Measurements from ENCODE around the gene SGMS1.

SGMS1 gene

DNA sequence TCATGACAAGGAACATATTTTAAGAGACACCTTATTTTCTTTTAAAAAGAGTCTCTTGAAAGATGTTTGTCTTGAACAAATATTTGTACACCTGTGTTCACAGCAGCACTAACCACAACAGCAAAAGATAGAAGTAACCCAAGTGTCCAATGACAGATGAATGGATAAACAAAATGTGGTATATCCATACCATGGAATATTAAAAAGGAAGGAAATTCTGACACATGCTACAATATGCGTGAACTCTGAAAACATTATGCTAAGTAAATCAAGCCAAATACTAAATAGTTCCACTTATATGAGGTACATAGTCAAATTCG, 17.8 kb downstream of the SGMS1 start:
- DNase-seq, result no peak

GRCh38 chr10:50605269-50605950, 18.3 kb downstream of the SGMS1 start:
- peak; percentile 28 for DNase-seq

DNA sequence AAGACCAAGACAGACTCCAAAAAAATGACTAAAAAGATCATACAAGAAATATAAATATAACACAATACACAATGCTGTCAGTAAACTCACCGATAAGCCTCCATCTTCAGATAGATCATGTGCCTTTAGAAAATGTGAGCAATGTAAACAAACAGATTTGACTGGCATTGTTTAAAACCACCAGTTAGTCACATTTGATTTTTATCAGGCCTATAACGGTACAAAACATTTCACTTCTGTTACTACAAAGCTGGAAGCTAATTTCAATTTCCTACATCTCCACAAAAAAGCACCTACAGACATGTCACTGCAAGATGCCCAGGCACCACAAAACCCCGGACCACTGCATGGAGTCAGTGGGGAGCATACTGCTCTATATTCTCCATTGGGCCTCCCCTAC, 18.9 kb downstream of the SGMS1 start:
- DNase-seq, result peak; percentile 16

- DNase-seq, result no peak
Measured at GRCh38 chr10:50604049-50604640, 19.6 kb downstream of the SGMS1 start.

DNA sequence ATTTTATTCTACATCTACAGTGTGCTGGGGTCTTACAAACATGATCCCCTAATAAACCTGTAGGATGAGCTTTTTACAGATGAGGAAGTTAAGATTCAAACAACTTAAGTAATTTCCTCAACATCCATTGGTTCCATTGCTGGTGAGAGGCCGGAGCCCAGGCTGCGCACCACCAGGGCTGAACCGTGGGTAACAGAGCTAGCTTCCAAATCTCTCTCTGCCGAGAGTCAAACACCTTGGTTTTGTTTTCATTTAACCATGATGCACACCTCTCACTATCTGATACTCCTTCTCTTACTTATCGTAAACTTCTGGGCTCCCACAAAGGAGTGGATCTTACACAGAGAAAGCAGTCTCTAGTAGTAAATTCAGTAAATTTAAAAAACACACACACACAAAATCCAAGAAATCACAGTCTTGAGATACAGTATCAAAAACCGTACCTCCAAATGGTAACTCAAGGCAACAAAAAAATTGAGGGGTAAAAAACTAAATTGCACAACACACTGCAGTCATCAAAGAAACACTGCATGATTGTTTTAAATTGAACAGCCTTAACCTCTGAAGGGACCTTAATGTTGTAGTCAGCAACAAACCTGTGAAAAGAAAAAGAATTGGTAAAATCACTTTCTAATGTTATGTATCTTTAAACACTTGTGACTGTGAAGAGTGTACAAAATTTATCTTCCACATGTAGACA, 20.5 kb downstream of the SGMS1 start:
- no peak for DNase-seq

DNA sequence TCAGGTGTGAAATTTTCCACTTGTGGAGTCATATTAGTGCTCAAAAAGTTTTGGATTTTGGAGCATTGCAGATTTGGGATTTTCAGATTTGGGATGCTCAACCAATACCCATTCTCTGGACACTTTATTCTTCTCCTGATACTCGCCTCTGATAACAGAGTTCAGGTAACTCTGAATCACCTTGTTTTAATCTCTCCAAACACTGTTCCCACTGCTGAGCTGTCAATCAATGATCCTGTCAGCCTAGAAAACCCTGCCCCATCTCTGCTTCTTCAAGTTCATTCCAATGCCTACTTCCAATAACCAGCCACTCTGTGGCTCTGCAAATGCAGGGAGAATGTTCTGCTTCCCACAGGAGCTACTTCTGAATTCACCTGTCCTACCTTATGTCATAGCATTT, 21.8 kb downstream of the SGMS1 start:
- DNase-seq, result no peak

DNA sequence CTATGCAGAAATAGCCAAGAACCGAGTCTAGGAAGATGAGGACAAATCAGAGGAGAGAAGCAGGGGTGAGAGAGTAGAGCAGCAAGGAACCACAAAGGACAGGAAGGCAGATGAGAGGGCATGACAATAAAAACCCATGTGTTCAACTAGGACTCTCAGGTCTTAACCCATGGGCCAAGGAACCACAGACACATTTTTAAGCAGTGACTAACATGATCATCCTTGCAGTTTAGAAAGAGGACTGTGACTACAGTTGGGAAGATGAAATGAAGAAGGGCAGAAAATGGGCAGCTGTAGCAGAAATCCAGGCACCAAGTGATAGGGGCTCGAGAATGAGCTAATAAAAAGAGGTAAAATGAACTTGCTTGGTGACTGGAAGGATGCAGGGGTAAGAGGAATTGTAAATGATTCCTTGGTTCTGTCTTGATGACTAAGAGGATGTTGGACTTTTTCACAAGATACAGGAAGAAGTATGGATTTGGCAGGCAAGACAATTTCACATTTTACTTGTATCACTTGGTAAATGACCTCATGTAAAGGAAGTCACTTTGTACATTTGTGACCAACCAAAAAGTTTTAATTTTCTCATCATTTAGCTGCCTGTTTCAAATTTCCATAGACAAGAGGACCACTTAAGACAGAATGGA, 22.8 kb downstream of the SGMS1 start:
- no peak for DNase-seq

DNA sequence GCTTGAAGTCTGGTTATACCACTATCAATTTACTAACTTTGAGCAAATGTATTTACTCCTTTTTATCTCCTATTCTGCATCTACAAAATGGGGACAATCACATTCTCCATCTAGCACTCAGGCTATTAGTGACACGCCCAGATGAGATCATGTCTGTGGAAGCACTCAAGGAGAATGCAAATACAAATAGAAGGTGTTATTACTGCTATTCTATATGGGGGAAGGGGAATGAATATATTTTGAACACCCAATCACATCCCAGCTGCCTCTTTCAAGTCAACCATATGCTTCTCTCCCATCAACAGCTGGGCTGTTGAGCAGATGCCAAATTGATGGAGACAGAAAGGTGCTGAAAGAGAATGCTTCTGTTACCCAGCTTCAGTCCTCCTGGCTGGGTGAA, 23.5 kb downstream of the SGMS1 start:
- DNase-seq, result no peak

- DNase-seq, result no peak
Measured at GRCh38 chr10:50596897-50597296, 26.9 kb downstream of the SGMS1 start.

DNA sequence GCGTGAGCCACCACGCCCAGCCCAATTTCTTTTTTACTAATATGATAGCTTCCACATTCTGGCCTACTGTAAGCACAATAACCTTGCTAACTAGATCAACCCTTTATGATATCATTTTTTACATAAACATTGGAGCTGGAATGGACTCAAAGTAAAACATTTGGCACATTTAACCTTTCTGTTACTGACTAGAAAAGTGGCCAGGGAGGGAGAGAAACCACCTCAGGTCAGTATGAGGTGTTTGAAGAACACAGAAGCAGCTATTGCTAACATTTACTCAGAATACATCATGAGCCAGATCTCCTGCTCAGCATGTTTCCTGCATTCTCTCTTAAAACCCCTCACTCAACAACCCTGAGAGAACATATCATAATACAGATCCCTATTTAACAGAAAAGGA, 27.3 kb downstream of the SGMS1 start:
- DNase-seq, result no peak

DNA sequence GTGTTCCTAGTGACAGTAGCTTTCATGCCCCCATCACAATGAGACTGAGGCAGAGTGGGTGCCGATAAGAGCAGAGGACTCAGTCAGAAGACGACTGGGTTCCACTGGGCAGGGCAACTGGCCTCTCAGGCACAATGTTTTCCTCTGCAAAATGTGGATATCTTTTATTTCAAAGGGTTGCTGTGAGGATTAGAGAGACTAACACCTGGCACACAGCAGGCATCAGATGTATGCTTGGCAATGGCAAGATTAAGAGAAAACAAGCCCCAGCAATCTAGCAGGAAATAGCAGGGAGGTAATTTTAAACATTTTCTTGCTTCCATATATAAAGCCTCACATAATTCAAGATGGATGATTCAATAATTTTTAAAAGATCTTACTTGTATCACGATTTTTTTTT, 28.0 kb downstream of the SGMS1 start:
- DNase-seq, result no peak

- no peak for DNase-seq
Measured at GRCh38 chr10:50593523-50594376, 30.0 kb downstream of the SGMS1 start.

GRCh38 chr10:50592961-50593418, 30.8 kb downstream of the SGMS1 start:
- DNase-seq, result no peak

DNA sequence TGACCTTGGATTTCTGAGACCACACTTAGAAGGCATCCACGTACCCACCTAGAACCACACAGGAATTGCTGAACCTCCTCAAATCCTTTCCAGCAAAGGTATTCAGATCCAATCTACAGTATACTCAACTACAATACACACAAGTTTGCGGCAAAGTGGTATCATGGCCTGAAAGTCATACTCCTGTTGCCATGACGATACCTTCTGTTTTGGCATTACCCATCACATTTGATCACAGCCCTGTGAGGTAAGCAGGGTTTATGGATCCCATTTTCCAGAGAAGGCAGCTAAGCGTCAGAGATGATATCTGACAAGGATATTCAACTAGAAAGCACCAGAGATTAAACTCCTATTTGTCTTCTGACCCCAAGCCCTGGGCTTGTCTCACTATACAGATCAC, 32.8 kb downstream of the SGMS1 start:
- DNase-seq, result no peak

- DNase-seq, result no peak
Measured at GRCh38 chr10:50586740-50587088, 37.0 kb downstream of the SGMS1 start.

- DNase-seq, result no peak
Measured at GRCh38 chr10:50585921-50586739, 37.6 kb downstream of the SGMS1 start.

DNA sequence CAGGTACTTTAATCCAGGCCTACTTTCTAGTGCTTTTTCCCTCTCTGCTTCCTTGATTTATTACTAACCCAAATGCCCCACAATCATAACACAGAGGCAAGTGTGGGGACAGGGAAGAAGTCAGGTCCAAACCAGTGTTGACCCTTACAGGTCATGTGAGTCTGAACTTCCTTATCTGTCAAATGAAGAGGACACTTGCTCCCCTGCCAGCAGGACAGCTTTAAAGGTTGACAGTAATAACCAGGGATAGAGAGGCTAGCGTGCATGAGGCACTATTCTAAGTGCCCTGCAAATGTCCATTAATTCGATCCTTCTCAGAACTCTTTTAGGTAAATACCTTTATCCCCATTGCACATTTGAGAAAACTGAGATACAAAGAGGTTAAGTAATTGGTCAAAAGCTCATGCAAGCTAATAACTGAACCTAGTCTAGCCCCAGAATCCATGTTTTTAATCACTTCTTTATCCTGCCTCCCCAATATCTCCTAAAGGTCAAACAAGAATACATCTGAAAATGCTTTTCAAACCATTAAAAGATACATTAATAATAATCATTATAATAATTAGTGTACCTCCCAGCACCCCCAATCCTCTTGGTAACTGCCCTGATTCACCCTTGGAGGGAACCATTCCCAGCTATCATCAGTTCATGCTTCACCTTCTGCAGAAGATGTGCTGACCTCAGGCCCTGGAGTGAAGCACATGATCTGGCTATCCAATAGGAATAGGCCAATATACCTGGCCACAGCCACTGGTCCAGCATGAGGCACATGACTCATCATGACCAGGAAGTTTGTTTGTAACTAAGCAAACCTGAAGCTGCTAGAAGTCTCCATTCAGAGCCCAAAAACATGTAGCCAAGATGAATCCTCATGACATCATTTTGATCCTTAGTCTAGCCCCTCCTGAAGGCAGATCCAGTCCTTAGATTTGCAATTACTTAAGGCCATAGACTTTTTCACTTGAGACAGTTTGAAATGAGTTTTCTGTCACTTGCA, 40.7 kb downstream of the SGMS1 start:
- DNase-seq, result no peak

DNA sequence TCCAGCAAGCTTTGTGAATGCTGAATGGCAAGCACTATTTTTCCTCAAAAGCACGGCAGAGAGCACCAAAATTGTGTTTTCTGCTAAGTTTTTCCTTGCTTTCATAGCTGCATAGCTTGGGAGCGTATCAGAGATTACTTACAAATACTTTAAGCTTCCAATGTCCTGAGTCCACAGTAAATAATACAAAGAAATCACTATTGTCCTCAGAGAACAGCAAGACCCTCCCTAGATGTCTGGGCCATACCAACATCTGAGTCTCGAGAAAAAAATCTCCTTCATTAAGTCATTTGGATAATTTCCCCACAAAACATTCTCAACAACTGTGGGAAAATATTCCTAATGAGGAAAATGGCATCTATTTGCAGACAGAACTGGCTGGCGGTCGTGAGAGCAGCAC, 41.7 kb downstream of the SGMS1 start:
- no peak for DNase-seq

- DNase-seq, result no peak
Measured at GRCh38 chr10:50580262-50580891, 43.4 kb downstream of the SGMS1 start.

- DNase-seq, result no peak
Measured at GRCh38 chr10:50579491-50580261, 44.1 kb downstream of the SGMS1 start.

All from activated CD4-positive, alpha-beta T cell treated with anti-CD3 and anti-CD28 coated beads, Interleukin-2, amount 50 U/mL, for 16 hours (primary cell).